ENCODE measurements around the gene RPL13A. TPM values are rescaled to one million over a fixed set of nuclear protein-coding genes. Genes with fewer than 3 reads are reported as not detected.

Gene RPL13A
- total and polyA plus RNA-seq, 8 donors, result 1,459 to 2,866 (median 2,024) TPM

- WGBS, 2 donors, result 30 to 41% methylated on average over 14 of the region's 14 CpGs
- TF ChIP-seq, protein P1, sequence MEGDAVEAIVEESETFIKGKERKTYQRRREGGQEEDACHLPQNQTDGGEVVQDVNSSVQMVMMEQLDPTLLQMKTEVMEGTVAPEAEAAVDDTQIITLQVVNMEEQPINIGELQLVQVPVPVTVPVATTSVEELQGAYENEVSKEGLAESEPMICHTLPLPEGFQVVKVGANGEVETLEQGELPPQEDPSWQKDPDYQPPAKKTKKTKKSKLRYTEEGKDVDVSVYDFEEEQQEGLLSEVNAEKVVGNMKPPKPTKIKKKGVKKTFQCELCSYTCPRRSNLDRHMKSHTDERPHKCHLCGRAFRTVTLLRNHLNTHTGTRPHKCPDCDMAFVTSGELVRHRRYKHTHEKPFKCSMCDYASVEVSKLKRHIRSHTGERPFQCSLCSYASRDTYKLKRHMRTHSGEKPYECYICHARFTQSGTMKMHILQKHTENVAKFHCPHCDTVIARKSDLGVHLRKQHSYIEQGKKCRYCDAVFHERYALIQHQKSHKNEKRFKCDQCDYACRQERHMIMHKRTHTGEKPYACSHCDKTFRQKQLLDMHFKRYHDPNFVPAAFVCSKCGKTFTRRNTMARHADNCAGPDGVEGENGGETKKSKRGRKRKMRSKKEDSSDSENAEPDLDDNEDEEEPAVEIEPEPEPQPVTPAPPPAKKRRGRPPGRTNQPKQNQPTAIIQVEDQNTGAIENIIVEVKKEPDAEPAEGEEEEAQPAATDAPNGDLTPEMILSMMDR (IDR thresholded peaks at IDR 0.05), result peak in 3 of 4 donors; percentile 41 to 56 (median 43)
- H3K27ac ChIP-seq, result no peak overlapping the region
- H3K36me3 ChIP-seq, result peaks cover 5 to 14% (median 14%) of the 10 kb centered on the region in 3 donors
- peak; percentile 59 to 78 (median 73) for ATAC-seq
- no peaks in the 10 kb centered on the region for H3K27me3 ChIP-seq
- H3K4me3 ChIP-seq, result no peak overlapping the region
- peak in 2 of 6 donors; percentile 44 to 60 for DNase-seq
- H3K9me3 ChIP-seq, result no peaks in the 10 kb centered on the region
- intact Hi-C loops (cut with DNase I), result no loop called here
- H3K4me1 ChIP-seq, result peaks cover 4 to 14% (median 4%) of the 10 kb centered on the region in 3 donors
- FAIRE-seq, result no peak
These were observed 15.6 kb downstream of the RPL13A start for GRCh38 chr19:49502866-49503581.

- no peak for ATAC-seq
- Histone ChIP-seq H3K27ac (no peak overlapping the region), H3K9me3 (no peaks in the 10 kb centered on the region), H3K4me3 (no peak overlapping the region), H3K27me3 (no peaks in the 10 kb centered on the region), H3K4me1 (peaks cover 0 to 8% (median 0%) of the 10 kb centered on the region in 3 donors), H3K36me3 (peaks cover 3 to 8% (median 8%) of the 10 kb centered on the region in 3 donors)
- WGBS, 2 donors, result 66 to 70% methylated on average over 9 of the region's 9 CpGs
- TF ChIP-seq, protein P1 (IDR thresholded peaks at IDR 0.05), result no peak
- DNase-seq, result no peak
- FAIRE-seq, result no peak
- intact Hi-C loops (cut with DNase I), result no loop called here
These were observed 16.2 kb downstream of the RPL13A start for GRCh38 chr19:49503582-49503962.

- H3K4me1 ChIP-seq, result no peaks in the 10 kb centered on the region
- no peaks in the 10 kb centered on the region for H3K9me3 ChIP-seq
- DNase-seq (peak; percentile 61 to 86 (median 78)), ATAC-seq (peak; percentile 71 to 93 (median 83)), FAIRE-seq (no peak)
- no peak overlapping the region for H3K27ac ChIP-seq
- H3K4me3 ChIP-seq, result no peak overlapping the region
- H3K27me3 ChIP-seq, result no peaks in the 10 kb centered on the region
- TF ChIP-seq, protein P1 (IDR thresholded peaks at IDR 0.05), result peak; percentile 53 to 64 (median 62)
- intact Hi-C loops (cut with DNase I), result loop anchor here in 2 of 3 donors (5.0 kb wide), 1 partner anchor 36 kb away; no protein-coding TSS in a partner anchor
- 15 to 23% methylated on average over 8 of the region's 8 CpGs for WGBS, 2 donors
- H3K36me3 ChIP-seq, result no peaks in the 10 kb centered on the region
These were observed 19.2 kb downstream of the RPL13A start for GRCh38 chr19:49506575-49507105.

DNA sequence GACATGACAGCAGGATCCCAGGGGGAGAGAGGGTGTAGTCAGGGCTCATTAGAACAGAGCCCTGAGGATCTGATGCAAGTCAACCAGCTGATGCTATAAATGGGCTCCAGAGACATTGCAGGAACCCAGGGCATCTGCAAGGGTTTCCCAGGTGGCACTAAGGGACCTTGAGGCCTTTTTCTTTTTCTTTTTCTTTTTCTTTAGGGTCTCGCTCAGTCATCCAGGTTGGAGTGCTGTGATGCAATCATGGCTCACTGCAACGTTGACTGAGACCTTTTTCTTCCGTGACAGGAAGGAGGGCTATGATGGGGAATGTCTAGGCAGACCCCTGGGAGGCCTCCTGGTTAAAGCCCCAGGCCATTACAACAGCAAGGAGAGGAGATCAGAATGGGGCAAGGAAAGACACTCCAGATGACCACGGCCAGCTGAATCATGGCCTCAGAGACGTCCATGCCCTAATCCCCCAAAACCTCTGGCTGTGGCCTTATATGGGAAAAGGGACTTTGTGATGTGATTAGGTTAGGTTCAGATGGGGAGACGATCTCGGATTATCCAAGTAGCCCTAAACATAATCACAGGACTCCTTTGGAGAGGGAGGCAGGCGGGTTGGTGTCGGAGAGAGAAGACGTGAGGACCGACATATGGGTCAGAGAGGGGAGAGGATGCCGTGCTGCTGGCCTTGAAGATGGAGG lies 20.5 kb downstream of the RPL13A start:
- Histone ChIP-seq H3K4me1 (peaks cover 0 to 2% (median 0%) of the 10 kb centered on the region in 3 donors), H3K4me3 (no peak overlapping the region), H3K27ac (no peak overlapping the region), H3K36me3 (no peaks in the 10 kb centered on the region), H3K9me3 (no peaks in the 10 kb centered on the region), H3K27me3 (no peaks in the 10 kb centered on the region)
- DNase-seq (no peak), ATAC-seq (no peak), FAIRE-seq (no peak)
- intact Hi-C loops (cut with DNase I), result loop anchor here in 2 of 3 donors (5.0 kb wide), 1 partner anchor 34 kb away; no protein-coding TSS in a partner anchor
- WGBS, 2 donors, result 77 to 78% methylated on average over 12 of the region's 12 CpGs
- TF ChIP-seq, protein P1 (IDR thresholded peaks at IDR 0.05), result no peak
